ENCODE results near the gene MAP2K4.

MAP2K4 gene

DNA sequence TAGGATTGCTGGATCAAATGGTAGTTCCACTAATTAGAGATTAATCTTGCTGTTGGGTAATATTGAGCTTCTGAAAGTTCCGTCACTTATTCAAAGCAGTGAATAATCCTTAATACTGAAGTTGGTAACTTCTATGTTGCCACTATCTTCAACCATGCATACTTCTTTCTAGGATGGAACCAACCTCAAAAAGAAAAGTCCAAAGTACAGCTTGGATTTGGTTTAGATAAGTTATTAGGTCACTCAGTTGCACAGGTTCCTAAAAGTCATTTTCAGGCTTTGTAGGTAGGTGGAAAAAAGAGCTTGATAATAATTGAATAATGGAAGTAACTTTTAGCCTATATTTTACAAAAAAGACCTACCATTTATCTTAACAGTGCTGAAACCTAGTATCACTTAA is 78.7 kb downstream of the MAP2K4 start:
- Histone ChIP-seq H3K4me2 (ENCODE audit: low read length) (no peak overlapping the region), H3K27ac (ENCODE audit: low read depth, low read length) (no peak overlapping the region), H3K27me3 (ENCODE audit: control insufficient read depth, low read length) (no peaks in the 10 kb centered on the region), H3K36me3 (ENCODE audit: control insufficient read depth, low read length) (peaks cover 11% of the 10 kb centered on the region), H3K4me3 (ENCODE audit: low read length) (no peak overlapping the region), H3K79me2 (ENCODE audit: control insufficient read depth, low read length) (no peaks in the 10 kb centered on the region), H4K20me1 (ENCODE audit: control insufficient read depth, insufficient read depth, low read depth, low read length) (no peaks in the 10 kb centered on the region), H3K4me1 (ENCODE audit: control insufficient read depth, low read length) (no peaks in the 10 kb centered on the region), H3K9me3 (ENCODE audit: control insufficient read depth, insufficient read depth, low read length) (no peaks in the 10 kb centered on the region), H3F3A (ENCODE audit: control insufficient read depth, insufficient read depth) (no peaks in the 10 kb centered on the region), H3K9me2 (replicated peaks; ENCODE audit: control insufficient read depth, low read length) (no peaks in the 10 kb centered on the region)
- TF ChIP-seq EZH2phosphoT487 (IDR thresholded peaks at IDR 0.05; ENCODE audit: borderline replicate concordance, low read length), result no peak
- TF ChIP-seq, protein P1, sequence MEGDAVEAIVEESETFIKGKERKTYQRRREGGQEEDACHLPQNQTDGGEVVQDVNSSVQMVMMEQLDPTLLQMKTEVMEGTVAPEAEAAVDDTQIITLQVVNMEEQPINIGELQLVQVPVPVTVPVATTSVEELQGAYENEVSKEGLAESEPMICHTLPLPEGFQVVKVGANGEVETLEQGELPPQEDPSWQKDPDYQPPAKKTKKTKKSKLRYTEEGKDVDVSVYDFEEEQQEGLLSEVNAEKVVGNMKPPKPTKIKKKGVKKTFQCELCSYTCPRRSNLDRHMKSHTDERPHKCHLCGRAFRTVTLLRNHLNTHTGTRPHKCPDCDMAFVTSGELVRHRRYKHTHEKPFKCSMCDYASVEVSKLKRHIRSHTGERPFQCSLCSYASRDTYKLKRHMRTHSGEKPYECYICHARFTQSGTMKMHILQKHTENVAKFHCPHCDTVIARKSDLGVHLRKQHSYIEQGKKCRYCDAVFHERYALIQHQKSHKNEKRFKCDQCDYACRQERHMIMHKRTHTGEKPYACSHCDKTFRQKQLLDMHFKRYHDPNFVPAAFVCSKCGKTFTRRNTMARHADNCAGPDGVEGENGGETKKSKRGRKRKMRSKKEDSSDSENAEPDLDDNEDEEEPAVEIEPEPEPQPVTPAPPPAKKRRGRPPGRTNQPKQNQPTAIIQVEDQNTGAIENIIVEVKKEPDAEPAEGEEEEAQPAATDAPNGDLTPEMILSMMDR (IDR thresholded peaks at IDR 0.05; ENCODE audit: low read depth, low read length, poor library complexity, severe bottlenecking), result no peak

DNA sequence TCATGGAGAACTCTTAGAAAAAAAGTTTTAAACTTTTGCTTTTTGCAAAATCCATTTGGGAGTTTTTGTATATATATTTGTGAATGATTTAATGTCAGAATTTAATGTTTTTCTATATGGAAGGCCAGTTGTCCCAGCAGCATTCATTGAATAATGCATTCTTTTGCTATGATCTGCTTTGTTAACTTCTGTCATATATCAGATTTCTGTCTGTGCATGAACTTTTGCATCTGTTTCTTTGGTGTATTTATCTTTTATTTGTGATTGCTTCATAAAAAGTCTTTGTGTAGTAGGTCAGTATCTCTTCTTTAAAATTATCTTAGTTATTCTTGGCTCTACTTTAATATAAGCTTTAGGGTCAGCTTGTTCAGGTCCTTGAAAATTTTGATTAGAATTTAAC is 84.2 kb downstream of the MAP2K4 start:
- Histone ChIP-seq H3K27me3 (ENCODE audit: control insufficient read depth, low read length) (no peaks in the 10 kb centered on the region), H3K9me3 (ENCODE audit: control insufficient read depth, insufficient read depth, low read length) (no peaks in the 10 kb centered on the region), H3F3A (ENCODE audit: control insufficient read depth, insufficient read depth) (no peaks in the 10 kb centered on the region), H3K4me3 (ENCODE audit: low read length) (no peak overlapping the region), H3K9me2 (replicated peaks; ENCODE audit: control insufficient read depth, low read length) (no peaks in the 10 kb centered on the region), H3K27ac (ENCODE audit: low read depth, low read length) (no peak overlapping the region), H3K79me2 (ENCODE audit: control insufficient read depth, low read length) (no peaks in the 10 kb centered on the region), H3K4me1 (ENCODE audit: control insufficient read depth, low read length) (no peaks in the 10 kb centered on the region), H3K4me2 (ENCODE audit: low read length) (no peak overlapping the region), H3K36me3 (ENCODE audit: control insufficient read depth, low read length) (no peaks in the 10 kb centered on the region), H4K20me1 (ENCODE audit: control insufficient read depth, insufficient read depth, low read depth, low read length) (no peaks in the 10 kb centered on the region)
- TF ChIP-seq EZH2phosphoT487 (IDR thresholded peaks at IDR 0.05; ENCODE audit: borderline replicate concordance, low read length), result no peak
- TF ChIP-seq, protein P1 (IDR thresholded peaks at IDR 0.05; ENCODE audit: low read depth, low read length, poor library complexity, severe bottlenecking), result no peak

DNA sequence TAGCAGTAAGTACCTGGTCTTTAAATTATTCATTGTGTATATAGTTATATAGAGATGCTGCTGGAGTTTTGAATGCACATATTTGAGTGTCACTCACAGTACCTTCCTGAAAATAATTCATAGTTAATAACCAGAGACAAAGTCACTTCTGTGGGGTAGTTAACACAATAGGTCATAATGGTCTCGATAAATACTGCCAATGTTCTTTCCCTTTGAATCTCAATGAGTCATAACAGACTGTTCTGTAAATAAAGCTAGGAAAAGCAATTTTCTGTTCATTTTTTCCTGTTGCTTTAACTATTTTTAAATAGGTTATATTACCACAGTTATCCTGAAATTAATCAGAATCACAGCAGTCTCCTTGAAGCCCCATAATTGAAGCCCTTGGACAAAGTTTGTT is 87.2 kb downstream of the MAP2K4 start:
- no peak overlapping the region for H3K4me2 ChIP-seq (ENCODE audit: low read length)

More for the DNA sequence above, 87.2 kb downstream of the MAP2K4 start:
- H3K9me3 ChIP-seq (ENCODE audit: control insufficient read depth, insufficient read depth, low read length), result no peaks in the 10 kb centered on the region
- TF ChIP-seq EZH2phosphoT487 (IDR thresholded peaks at IDR 0.05; ENCODE audit: borderline replicate concordance, low read length), result no peak
- TF ChIP-seq, protein P1 (IDR thresholded peaks at IDR 0.05; ENCODE audit: low read depth, low read length, poor library complexity, severe bottlenecking), result no peak
- no peaks in the 10 kb centered on the region for H3K9me2 ChIP-seq (replicated peaks; ENCODE audit: control insufficient read depth, low read length)
- H4K20me1 ChIP-seq (ENCODE audit: control insufficient read depth, insufficient read depth, low read depth, low read length), result no peaks in the 10 kb centered on the region
- H3F3A ChIP-seq (ENCODE audit: control insufficient read depth, insufficient read depth), result no peaks in the 10 kb centered on the region
- H3K27me3 ChIP-seq (ENCODE audit: control insufficient read depth, low read length), result no peaks in the 10 kb centered on the region
- no peak overlapping the region for H3K4me3 ChIP-seq (ENCODE audit: low read length)
- H3K79me2 ChIP-seq (ENCODE audit: control insufficient read depth, low read length), result no peaks in the 10 kb centered on the region
- H3K4me1 ChIP-seq (ENCODE audit: control insufficient read depth, low read length), result no peaks in the 10 kb centered on the region
- peaks cover 14% of the 10 kb centered on the region for H3K36me3 ChIP-seq (ENCODE audit: control insufficient read depth, low read length)
- no peak overlapping the region for H3K27ac ChIP-seq (ENCODE audit: low read depth, low read length)
